Suprapubic skin (tissue), 4 donors: Measurements from ENCODE around the gene FDX2. TPM values are rescaled to one million over a fixed set of nuclear protein-coding genes. Genes with fewer than 3 reads are reported as not detected.
"Not testable (repeated sequence)": the region's sequence is repeated elsewhere in the genome, so short reads cannot be mapped to it uniquely, and the experiment has no call there.

Source experiments
- DNase-seq, 2 donors: peaks; one replicate each; pipeline ENCODE4 v3.0.0-alpha.2; 2019; ENCODE audit warnings: low spot score in 2 of 2
- H3K27ac ChIP-seq: fragments of 200-600 bp; sonication (generic); one replicate; pipeline ENCODE4 v1.5.1; 2019
- H3K27me3 ChIP-seq: fragments of 200-600 bp; sonication (generic); one replicate; pipeline ENCODE4 v1.5.1; 2019
- H3K36me3 ChIP-seq: fragments of 200-600 bp; sonication (generic); one replicate; pipeline ENCODE4 v1.5.1; 2019
- H3K4me1 ChIP-seq: fragments of 200-600 bp; sonication (generic); one replicate; pipeline ENCODE4 v1.5.1; 2019
- H3K4me3 ChIP-seq: fragments of 200-600 bp; sonication (generic); one replicate; pipeline ENCODE4 v1.5.1; 2019; ENCODE audit warnings: mild to moderate bottlenecking
- H3K9me3 ChIP-seq: fragments of 200-600 bp; sonication (generic); one replicate; pipeline ENCODE4 v1.5.1; 2019
- CTCF ChIP-seq, 2 donors: fragments of 200-600 bp in 1 of 2; fragments of 450-650 bp in 1 of 2; sonication (generic) in 1 of 2; IDR thresholded peaks; one replicate each; pipeline ENCODE4 v1.5.1; 2016 to 2019; ENCODE audit warnings: antibody characterized with exemption in 2 of 2, mild to moderate bottlenecking in 1 of 2, moderate library complexity in 1 of 2
- EP300 ChIP-seq: sonication (generic); formaldehyde crosslinking; IDR thresholded peaks from one replicate; pipeline ENCODE4 v1.6.1; 2017; ENCODE audit warnings: antibody characterized with exemption
- POLR2A ChIP-seq, 2 donors: fragments of 450-650 bp; IDR thresholded peaks; one replicate each; pipeline ENCODE4 v1.6.1; 2017; ENCODE audit warnings: antibody characterized with exemption in 2 of 2, mild to moderate bottlenecking in 2 of 2, moderate library complexity in 2 of 2
- POLR2AphosphoS5 ChIP-seq, 3 donors: sonication (generic); formaldehyde crosslinking; IDR thresholded peaks; one replicate each; pipeline ENCODE4 v1.6.1; 2017; ENCODE audit warnings: antibody characterized with exemption in 3 of 3
- WGBS: methylation state at CpG from one replicate; pipeline ENCODE4 v1.1.5; 2018; 5-methylcytosine and 5-hydroxymethylcytosine counted together
- total RNA-seq, 4 donors: library from RNA; depleted of rRNA; stranded (reverse); fragments of >200 nt; gene quantifications; one replicate each; pipeline ENCODE4 v1.1.0, GENCODE V29; 2016

Gene FDX2
- total RNA-seq, 4 donors from 2014 or later = 7.9 to 19.0 (median 14.5) TPM

- Histone ChIP-seq H3K9me3 (no peaks in the 10 kb centered on the region), H3K27me3 (no peaks in the 10 kb centered on the region), H3K4me3 (no peak overlapping the region), H3K4me1 (no peaks in the 10 kb centered on the region), H3K27ac (no peak overlapping the region), H3K36me3 (no peaks in the 10 kb centered on the region)
- no peak for DNase-seq
- TF ChIP-seq POLR2AphosphoS5 (IDR thresholded peaks at IDR 0.05) (no peak), POLR2A (IDR thresholded peaks at IDR 0.05) (no peak), CTCF (IDR thresholded peaks at IDR 0.05) (no peak), EP300 (no peak)
- 71% methylated on average over 10 of the region's 10 CpGs for WGBS
Observed at GRCh38 chr19:10344780-10345179, 29.0 kb upstream of the FDX2 start.

- Histone ChIP-seq H3K9me3 (no peaks in the 10 kb centered on the region), H3K4me3 (no peak overlapping the region), H3K36me3 (no peaks in the 10 kb centered on the region), H3K4me1 (no peaks in the 10 kb centered on the region), H3K27ac (no peak overlapping the region), H3K27me3 (no peaks in the 10 kb centered on the region)
- TF ChIP-seq EP300 (no peak), POLR2A (IDR thresholded peaks at IDR 0.05) (no peak), POLR2AphosphoS5 (IDR thresholded peaks at IDR 0.05) (no peak), CTCF (IDR thresholded peaks at IDR 0.05) (no peak)
- WGBS = 82% methylated on average over 2 of the region's 2 CpGs
- DNase-seq = no peak
Observed at GRCh38 chr19:10343495-10343894, 27.7 kb upstream of the FDX2 start.

GRCh38 chr19:10339977-10340376, 24.2 kb upstream of the FDX2 start:
- no peak overlapping the region for H3K27ac ChIP-seq
- TF ChIP-seq POLR2AphosphoS5 (IDR thresholded peaks at IDR 0.05) (no peak), CTCF (IDR thresholded peaks at IDR 0.05) (no peak), EP300 (no peak), POLR2A (IDR thresholded peaks at IDR 0.05) (no peak)

GRCh38 chr19:10339380-10339960, 23.7 kb upstream of the FDX2 start, which contains the start of gene ICAM3:
TSS of gene ICAM3 (minus strand) at chr19:10339624. CDS start at chr19:10339614, 10 bp downstream.
- TF ChIP-seq CTCF (IDR thresholded peaks at IDR 0.05) = no peak
- no peak for TF ChIP-seq EP300
- no peak for TF ChIP-seq POLR2A (IDR thresholded peaks at IDR 0.05)
- TF ChIP-seq POLR2AphosphoS5 (IDR thresholded peaks at IDR 0.05) = no peak
- peaks cover 7% of the 10 kb centered on the region for H3K4me1 ChIP-seq
- H3K9me3 ChIP-seq = no peaks in the 10 kb centered on the region
- no peak within 1 kb of the TSS for H3K27ac ChIP-seq
- 64% methylated on average over 12 of the region's 14 CpGs for WGBS
- no peaks in the 10 kb centered on the region for H3K27me3 ChIP-seq
- no peak within 1 kb of the TSS for H3K4me3 ChIP-seq
- DNase-seq = no peak
- no peaks in the 10 kb centered on the region for H3K36me3 ChIP-seq

More at GRCh38 chr19:10339977-10340376, 24.2 kb upstream of the FDX2 start:
- Histone ChIP-seq H3K9me3 (no peaks in the 10 kb centered on the region), H3K27me3 (no peaks in the 10 kb centered on the region), H3K4me3 (no peak overlapping the region), H3K36me3 (no peaks in the 10 kb centered on the region), H3K4me1 (peaks cover 4% of the 10 kb centered on the region)
- WGBS = 90% methylated on average over 5 of the region's 5 CpGs
- no peak for DNase-seq

- peaks cover 12% of the 10 kb centered on the region for H3K4me1 ChIP-seq
- no peak overlapping the region for H3K4me3 ChIP-seq
- no peaks in the 10 kb centered on the region for H3K27me3 ChIP-seq
- TF ChIP-seq POLR2AphosphoS5 (IDR thresholded peaks at IDR 0.05) = no peak
- no peak for TF ChIP-seq EP300
- TF ChIP-seq CTCF (IDR thresholded peaks at IDR 0.05) = no peak
- TF ChIP-seq POLR2A (IDR thresholded peaks at IDR 0.05) = no peak
- H3K27ac ChIP-seq = no peak overlapping the region
- WGBS = 82% methylated on average over 6 of the region's 6 CpGs
- DNase-seq = no peak
- no peaks in the 10 kb centered on the region for H3K9me3 ChIP-seq
- no peaks in the 10 kb centered on the region for H3K36me3 ChIP-seq
Observed at GRCh38 chr19:10338940-10339339, 23.1 kb upstream of the FDX2 start.

- H3K4me3 ChIP-seq, H3K27ac ChIP-seq, H3K36me3 ChIP-seq, DNase-seq, H3K9me3 ChIP-seq, H3K27me3 ChIP-seq: not testable (repeated sequence)
- 89% methylated on average over 9 of the region's 9 CpGs for WGBS
- H3K4me1 ChIP-seq = peaks cover 29% of the 10 kb centered on the region
Observed at GRCh38 chr19:10336725-10337124, 20.9 kb upstream of the FDX2 start.
